HEK293T (cell line): Measurements from ENCODE around the gene ESAM.

ENCODE experiments used
- CTBP1 ChIP-seq: fragments of 450-650 bp; IDR thresholded peaks from 2 replicates; pipeline ENCODE4 v1.6.1; 2016; ENCODE audit warnings: borderline replicate concordance
- FOXA1 ChIP-seq: fragments of 450-650 bp; IDR thresholded peaks from 2 replicates; pipeline ENCODE4 v1.6.1; 2016; ENCODE audit warnings: mild to moderate bottlenecking
- SUZ12 ChIP-seq: fragments of 450-650 bp; IDR thresholded peaks from 2 replicates; pipeline ENCODE4 v1.6.1; 2016; ENCODE audit warnings: mild to moderate bottlenecking

DNA sequence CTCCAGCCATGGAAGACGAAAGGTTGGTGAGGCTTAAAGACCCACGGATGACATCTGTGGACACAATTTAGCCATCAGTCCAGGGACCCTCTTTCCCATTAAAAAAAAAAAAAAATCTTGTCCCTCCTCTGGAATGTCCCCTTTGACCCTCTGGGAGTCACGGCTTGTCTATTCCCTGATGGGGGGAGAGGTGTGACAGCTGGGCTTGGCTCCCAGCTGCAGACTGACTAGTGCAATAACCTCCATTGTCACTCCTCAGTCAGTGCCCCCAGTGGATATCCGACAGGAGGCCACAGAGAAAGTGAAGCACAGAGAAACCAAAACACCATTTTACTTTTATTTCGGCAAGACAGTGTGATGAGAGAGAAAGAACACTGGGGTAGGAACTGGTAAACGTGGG, 7.4 kb downstream of the ESAM start:
- TF ChIP-seq FOXA1 (no peak), CTBP1 (no peak), SUZ12 (no peak)
